ENCODE data around the gene MKKS.

GRCh38 chr20:10438217-10438616 lies 4.2 kb upstream of the MKKS start:
- TF ChIP-seq EP300 (IDR thresholded peaks at IDR 0.05; ENCODE audit: borderline replicate concordance in 1 of 2, low read depth in 1 of 2, low read length in 1 of 2) (no peak), SIN3A (IDR thresholded peaks at IDR 0.05; ENCODE audit: borderline replicate concordance, low read depth, low read length) (no peak), SMC3 (IDR thresholded peaks at IDR 0.05; ENCODE audit: low read depth, low read length) (no peak)
- TF ChIP-seq, protein P1, sequence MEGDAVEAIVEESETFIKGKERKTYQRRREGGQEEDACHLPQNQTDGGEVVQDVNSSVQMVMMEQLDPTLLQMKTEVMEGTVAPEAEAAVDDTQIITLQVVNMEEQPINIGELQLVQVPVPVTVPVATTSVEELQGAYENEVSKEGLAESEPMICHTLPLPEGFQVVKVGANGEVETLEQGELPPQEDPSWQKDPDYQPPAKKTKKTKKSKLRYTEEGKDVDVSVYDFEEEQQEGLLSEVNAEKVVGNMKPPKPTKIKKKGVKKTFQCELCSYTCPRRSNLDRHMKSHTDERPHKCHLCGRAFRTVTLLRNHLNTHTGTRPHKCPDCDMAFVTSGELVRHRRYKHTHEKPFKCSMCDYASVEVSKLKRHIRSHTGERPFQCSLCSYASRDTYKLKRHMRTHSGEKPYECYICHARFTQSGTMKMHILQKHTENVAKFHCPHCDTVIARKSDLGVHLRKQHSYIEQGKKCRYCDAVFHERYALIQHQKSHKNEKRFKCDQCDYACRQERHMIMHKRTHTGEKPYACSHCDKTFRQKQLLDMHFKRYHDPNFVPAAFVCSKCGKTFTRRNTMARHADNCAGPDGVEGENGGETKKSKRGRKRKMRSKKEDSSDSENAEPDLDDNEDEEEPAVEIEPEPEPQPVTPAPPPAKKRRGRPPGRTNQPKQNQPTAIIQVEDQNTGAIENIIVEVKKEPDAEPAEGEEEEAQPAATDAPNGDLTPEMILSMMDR (IDR thresholded peaks at IDR 0.05): no peak
